A549 (cell line): ENCODE results near the gene GINS3.

Source experiments
- CTCF ChIP-seq: fragments of >200 bp; sonication (Bioruptor Twin); formaldehyde crosslinking; IDR thresholded peaks from 3 replicates; pipeline ENCODE4 v1.5.1; 2016
- MAFK ChIP-seq: fragments of 450-650 bp; IDR thresholded peaks from 2 replicates; pipeline ENCODE4 v1.6.1; 2014; ENCODE audit not compliant: partially characterized antibody
- MAX ChIP-seq: IDR thresholded peaks from 2 replicates; pipeline ENCODE4 v1.6.1; 2012
- MAZ ChIP-seq: fragments of 150-350 bp; IDR thresholded peaks from 2 replicates; pipeline ENCODE4 v1.6.1; 2014; ENCODE audit warnings: antibody characterized with exemption, low read depth, low read length, borderline replicate concordance
- RFX5 ChIP-seq: fragments of 450-650 bp; IDR thresholded peaks from 2 replicates; pipeline ENCODE4 v1.7.1; 2014; ENCODE audit warnings: antibody characterized with exemption, mild to moderate bottlenecking, moderate library complexity
- SMC3 ChIP-seq: fragments of >200 bp; sonication (Bioruptor Twin); formaldehyde crosslinking; IDR thresholded peaks from 3 replicates; pipeline ENCODE4 v1.6.1; 2018; ENCODE audit warnings: inconsistent platforms
- TFCP2L1 ChIP-seq: fragments of 250-450 bp; sonication (Bioruptor Pico); IDR thresholded peaks from 2 replicates; pipeline ENCODE4 v1.5.0; 2021; ENCODE audit warnings: mild to moderate bottlenecking
- TP53 ChIP-seq: fragments of 250-450 bp; sonication (Bioruptor Pico); IDR thresholded peaks from 2 replicates; pipeline ENCODE4 v1.5.0; 2021; ENCODE audit warnings: mild to moderate bottlenecking, moderate library complexity
- TF ChIP-seq, protein P1 (sequence below): fragments of 200-600 bp; sonication (generic); IDR thresholded peaks from 2 replicates; pipeline ENCODE4 v1.6.1; 2016; ENCODE audit warnings: antibody characterized with exemption, mild to moderate bottlenecking, moderate library complexity
- TF ChIP-seq, protein P2 (sequence below): fragments of 150-350 bp; IDR thresholded peaks from 2 replicates; pipeline ENCODE4 v1.6.1; 2014; ENCODE audit warnings: low read depth, mild to moderate bottlenecking, low read length

DNA sequence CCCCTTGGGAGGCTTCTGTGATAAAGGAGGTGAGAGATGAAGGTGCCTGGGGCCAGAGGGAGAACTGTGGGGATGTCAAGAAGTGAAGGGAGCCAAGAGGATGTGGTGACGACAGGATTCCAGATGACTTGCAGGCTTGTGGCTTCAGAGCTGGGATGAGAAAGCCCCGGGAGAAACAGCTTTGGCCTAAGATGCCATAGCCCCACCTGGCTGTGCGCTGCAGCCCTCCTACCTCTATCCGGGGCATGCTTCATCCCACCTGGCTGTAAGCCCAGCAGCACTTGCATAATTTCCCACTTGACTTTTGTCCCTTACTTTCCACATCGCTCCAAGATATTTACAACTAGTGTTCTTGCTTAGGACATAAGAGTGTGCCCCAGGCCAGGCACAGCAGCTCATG, 29.3 kb downstream of the GINS3 start:
- TF ChIP-seq, protein P1, sequence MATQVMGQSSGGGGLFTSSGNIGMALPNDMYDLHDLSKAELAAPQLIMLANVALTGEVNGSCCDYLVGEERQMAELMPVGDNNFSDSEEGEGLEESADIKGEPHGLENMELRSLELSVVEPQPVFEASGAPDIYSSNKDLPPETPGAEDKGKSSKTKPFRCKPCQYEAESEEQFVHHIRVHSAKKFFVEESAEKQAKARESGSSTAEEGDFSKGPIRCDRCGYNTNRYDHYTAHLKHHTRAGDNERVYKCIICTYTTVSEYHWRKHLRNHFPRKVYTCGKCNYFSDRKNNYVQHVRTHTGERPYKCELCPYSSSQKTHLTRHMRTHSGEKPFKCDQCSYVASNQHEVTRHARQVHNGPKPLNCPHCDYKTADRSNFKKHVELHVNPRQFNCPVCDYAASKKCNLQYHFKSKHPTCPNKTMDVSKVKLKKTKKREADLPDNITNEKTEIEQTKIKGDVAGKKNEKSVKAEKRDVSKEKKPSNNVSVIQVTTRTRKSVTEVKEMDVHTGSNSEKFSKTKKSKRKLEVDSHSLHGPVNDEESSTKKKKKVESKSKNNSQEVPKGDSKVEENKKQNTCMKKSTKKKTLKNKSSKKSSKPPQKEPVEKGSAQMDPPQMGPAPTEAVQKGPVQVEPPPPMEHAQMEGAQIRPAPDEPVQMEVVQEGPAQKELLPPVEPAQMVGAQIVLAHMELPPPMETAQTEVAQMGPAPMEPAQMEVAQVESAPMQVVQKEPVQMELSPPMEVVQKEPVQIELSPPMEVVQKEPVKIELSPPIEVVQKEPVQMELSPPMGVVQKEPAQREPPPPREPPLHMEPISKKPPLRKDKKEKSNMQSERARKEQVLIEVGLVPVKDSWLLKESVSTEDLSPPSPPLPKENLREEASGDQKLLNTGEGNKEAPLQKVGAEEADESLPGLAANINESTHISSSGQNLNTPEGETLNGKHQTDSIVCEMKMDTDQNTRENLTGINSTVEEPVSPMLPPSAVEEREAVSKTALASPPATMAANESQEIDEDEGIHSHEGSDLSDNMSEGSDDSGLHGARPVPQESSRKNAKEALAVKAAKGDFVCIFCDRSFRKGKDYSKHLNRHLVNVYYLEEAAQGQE, result no peak
- no peak for TF ChIP-seq CTCF
- TF ChIP-seq, protein P2, sequence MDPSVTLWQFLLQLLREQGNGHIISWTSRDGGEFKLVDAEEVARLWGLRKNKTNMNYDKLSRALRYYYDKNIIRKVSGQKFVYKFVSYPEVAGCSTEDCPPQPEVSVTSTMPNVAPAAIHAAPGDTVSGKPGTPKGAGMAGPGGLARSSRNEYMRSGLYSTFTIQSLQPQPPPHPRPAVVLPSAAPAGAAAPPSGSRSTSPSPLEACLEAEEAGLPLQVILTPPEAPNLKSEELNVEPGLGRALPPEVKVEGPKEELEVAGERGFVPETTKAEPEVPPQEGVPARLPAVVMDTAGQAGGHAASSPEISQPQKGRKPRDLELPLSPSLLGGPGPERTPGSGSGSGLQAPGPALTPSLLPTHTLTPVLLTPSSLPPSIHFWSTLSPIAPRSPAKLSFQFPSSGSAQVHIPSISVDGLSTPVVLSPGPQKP, result no peak
- TF ChIP-seq MAX, result no peak
- TF ChIP-seq RFX5, result no peak
- no peak for TF ChIP-seq MAFK
- TF ChIP-seq SMC3, result no peak
- no peak for TF ChIP-seq MAZ
- no peak for TF ChIP-seq TP53 (CRISPR knock-in tag)
- no peak for TF ChIP-seq TFCP2L1 (CRISPR knock-in tag)
